IMR-90 (cell line): Measurements from ENCODE around the gene RETN. TPM values are rescaled to one million over a fixed set of nuclear protein-coding genes. Genes with fewer than 3 reads are reported as not detected.

ENCODE experiments used
- ATAC-seq: fragments of 200-7000 bp; cut with Tn5 transposase; 2 replicates; pipeline ENCODE4 v1.9.1; 2020; ENCODE audit warnings: low read depth, mild to moderate bottlenecking, moderate library complexity
- BruUV-seq: library from RNA; stranded (reverse); fragments of 400-500 nt; replicated peaks from 2 replicates; lab custom pipeline; 2021; lab: Mats Ljungman, UMichigan
- CTCF ChIA-PET: fragments of 300-600 bp; formaldehyde crosslinking; extraction: SDS; loops from one replicate; lab custom pipeline; 2021; ENCODE audit warnings: antibody characterized with exemption; lab: Yijun Ruan, JAX
- POLR2A ChIA-PET: fragments of 300-600 bp; sonication (Branson Sonifier 250); formaldehyde crosslinking; loops from one replicate; lab custom pipeline; 2022; ENCODE audit warnings: antibody characterized with exemption; ENCODE audit not compliant: unreplicated experiment; lab: Charles Lee
- DNase-seq: peaks from one replicate; pipeline ENCODE4 v3.0.0; 2013
- H2AFZ ChIP-seq: replicated peaks from 2 replicates; pipeline ENCODE3; 2013; ENCODE audit warnings: low read length, mild to moderate bottlenecking; ENCODE audit not compliant: poor library complexity
- H2AK5ac ChIP-seq: 2 replicates; pipeline ENCODE4 v1.6.1; 2013; ENCODE audit warnings: low read depth, low read length, inconsistent platforms
- H2AK9ac ChIP-seq: replicated peaks from 2 replicates; pipeline ENCODE3; 2013; ENCODE audit warnings: mild to moderate bottlenecking, low read depth, low read length, moderate library complexity; ENCODE audit not compliant: poor library complexity
- H2BK120ac ChIP-seq: 2 replicates; pipeline ENCODE4 v1.6.1; 2013; ENCODE audit warnings: low read depth, low read length, inconsistent platforms
- H2BK15ac ChIP-seq: 3 replicates; pipeline ENCODE4 v1.6.1; 2013; ENCODE audit warnings: low read depth, low read length, inconsistent platforms
- H2BK20ac ChIP-seq: 2 replicates; pipeline ENCODE4 v1.6.1; 2013; ENCODE audit warnings: low read depth, mild to moderate bottlenecking, inconsistent platforms, low read length, moderate library complexity
- H2BK5ac ChIP-seq: 2 replicates; pipeline ENCODE4 v1.6.1; 2013; ENCODE audit warnings: mild to moderate bottlenecking, low read depth, low read length, inconsistent platforms; ENCODE audit not compliant: poor library complexity, severe bottlenecking
- H3K14ac ChIP-seq: replicated peaks from 2 replicates; pipeline ENCODE4 v1.6.1; 2013; ENCODE audit warnings: low read depth, low read length, inconsistent platforms
- H3K18ac ChIP-seq: 2 replicates; pipeline ENCODE4 v1.6.1; 2013; ENCODE audit warnings: low read depth, low read length, control low read depth
- H3K23ac ChIP-seq: 2 replicates; pipeline ENCODE4 v1.6.1; 2013; ENCODE audit warnings: low read depth, low read length, inconsistent platforms
- H3K27ac ChIP-seq: 2 replicates; pipeline ENCODE4 v1.5.1; 2013; ENCODE audit warnings: mild to moderate bottlenecking, control low read depth, low read length; ENCODE audit not compliant: insufficient read depth
- H3K27me3 ChIP-seq: 2 replicates; pipeline ENCODE4 v1.6.1; 2013; ENCODE audit warnings: low read length; ENCODE audit not compliant: control insufficient read depth, insufficient read depth
- H3K36me3 ChIP-seq: 2 replicates; pipeline ENCODE4 v1.6.1; 2013; ENCODE audit warnings: low read length, mixed read lengths; ENCODE audit not compliant: control insufficient read depth, insufficient read depth
- H3K4ac ChIP-seq: 2 replicates; pipeline ENCODE4 v1.6.1; 2013; ENCODE audit warnings: low read depth, low read length, inconsistent platforms
- H3K4me1 ChIP-seq: 2 replicates; pipeline ENCODE4 v1.6.1; 2013; ENCODE audit warnings: low read length, mixed read lengths; ENCODE audit not compliant: control insufficient read depth, insufficient read depth
- H3K4me2 ChIP-seq: 2 replicates; pipeline ENCODE4 v1.6.1; 2013; ENCODE audit warnings: low read depth, mild to moderate bottlenecking, control low read depth, low read length, moderate library complexity
- H3K4me3 ChIP-seq: 2 replicates; pipeline ENCODE4 v1.5.1; 2013; ENCODE audit warnings: low read depth, mild to moderate bottlenecking, control low read depth, low read length, moderate library complexity; ENCODE audit not compliant: insufficient read depth
- H3K56ac ChIP-seq: 2 replicates; pipeline ENCODE4 v1.6.1; 2013; ENCODE audit warnings: low read length, inconsistent platforms; ENCODE audit not compliant: insufficient read depth; ENCODE audit errors: extremely low read depth
- H3K79me1 ChIP-seq, 2 experiments: 2 replicates each; pipeline ENCODE4 v1.6.1; 2013; ENCODE audit warnings: low read length in 2 of 2, inconsistent platforms in 1 of 2, low read depth in 1 of 2
- H3K9ac ChIP-seq: 2 replicates; pipeline ENCODE4 v1.6.1; 2013; ENCODE audit warnings: low read depth, low read length, control low read depth
- H3K9me1 ChIP-seq: 2 replicates; pipeline ENCODE4 v1.6.1; 2013; ENCODE audit warnings: low read length, inconsistent platforms; ENCODE audit not compliant: insufficient read depth
- H3K9me3 ChIP-seq: 2 replicates; pipeline ENCODE4 v1.6.1; 2013; ENCODE audit warnings: low read length; ENCODE audit not compliant: control insufficient read depth, insufficient read depth
- H4K20me1 ChIP-seq: 2 replicates; pipeline ENCODE4 v1.6.1; 2013; ENCODE audit warnings: low read length, inconsistent platforms; ENCODE audit not compliant: insufficient read depth
- H4K5ac ChIP-seq: 2 replicates; pipeline ENCODE4 v1.6.1; 2013; ENCODE audit warnings: mild to moderate bottlenecking, low read depth, low read length, control low read depth
- H4K8ac ChIP-seq, 2 experiments: 2 replicates each; pipeline ENCODE4 v1.6.1; 2013; ENCODE audit warnings: low read depth in 2 of 2, low read length in 2 of 2, control low read depth in 1 of 2, inconsistent platforms in 1 of 2
- H4K91ac ChIP-seq: 2 replicates; pipeline ENCODE4 v1.6.1; 2013; ENCODE audit warnings: low read depth, low read length, inconsistent platforms; ENCODE audit not compliant: insufficient read depth
- NFE2L2 ChIP-seq: fragments of 150-350 bp; IDR thresholded peaks from 2 replicates; pipeline ENCODE4 v1.6.1; 2016; ENCODE audit warnings: low read depth, mild to moderate bottlenecking, low read length
- USF2 ChIP-seq: fragments of 150-350 bp; IDR thresholded peaks from 2 replicates; pipeline ENCODE4 v1.6.1; 2017; ENCODE audit warnings: mild to moderate bottlenecking, antibody characterized with exemption, low read length, low read depth
- WGBS, 2 experiments: methylation state at CpG; one replicate each; pipeline versions ENCODE4 v1.1.5 to v1.1.7; 2013; ENCODE audit warnings: missing lambda C conversion rate in 2 of 2; ENCODE audit not compliant: insufficient read length in 1 of 2; ENCODE audit errors: extremely low coverage in 2 of 2; 5-methylcytosine and 5-hydroxymethylcytosine counted together
- dilution Hi-C: fragments of 300-500 bp; cut with HindIII; formaldehyde crosslinking; loops from one replicate; pipeline ENCODE4 v1.14.3; 2018; ENCODE audit warnings: low sequenced_read_pairs; ENCODE audit not compliant: unreplicated experiment
- in situ Hi-C: fragments of 300-500 bp; cut with MboI; formaldehyde crosslinking; loops from 3 replicates; pipeline ENCODE4 v1.14.3; 2019; ENCODE audit warnings: low sequenced_read_pairs, inconsistent platforms, mixed read lengths
- intact Hi-C: fragments of 100-400 bp; cut with micrococcal nuclease; formaldehyde crosslinking; loops from 2 replicates; pipeline ENCODE4 v1.10.0; 2022
- polyA plus RNA-seq, 3 experiments: library from polyadenylated mRNA; depleted of rRNA; stranded (reverse); fragments of >200 nt; gene quantifications; 2 replicates each; pipeline ENCODE4 v1.2.3, GENCODE V29; 2012; ENCODE audit warnings: low replicate concordance in 1 of 3
- total RNA-seq: library from RNA; depleted of rRNA; stranded (reverse); fragments of >200 nt; gene quantifications from 2 replicates; pipeline ENCODE4 v1.2.3, GENCODE V29; 2012

Gene RETN
- total and polyA plus RNA-seq, 2 of the 4 experiments (the other 2 are of a cell fraction) = not detected

- 100% methylated on average over 6 of the region's 16 CpGs; no CpG with 5 or more reads in 1 of the 2 experiments for WGBS, 2 experiments
- H3K4me3 ChIP-seq = no peak overlapping the region
- ChIA-PET CTCF (no interaction called here), POLR2A (no interaction called here)
- intact Hi-C loops (no loop called here), in situ Hi-C loops (no loop called here), dilution Hi-C loops (no loop called here)
- H2BK120ac ChIP-seq = no peak overlapping the region
- H2AK9ac ChIP-seq = no peak overlapping the region
- no peak for DNase-seq
- no peak overlapping the region for H3K56ac ChIP-seq
- H3K9me3 ChIP-seq = no peaks in the 10 kb centered on the region
- no peaks in the 10 kb centered on the region for H3K9me1 ChIP-seq
- H3K23ac ChIP-seq = no peak overlapping the region
- no peak overlapping the region for H3K27ac ChIP-seq
- H3K27me3 ChIP-seq = no peaks in the 10 kb centered on the region
- H4K91ac ChIP-seq = no peak overlapping the region
- H2AFZ ChIP-seq = no peak overlapping the region
- no peak overlapping the region for H4K5ac ChIP-seq
- no peak for ATAC-seq
- H4K20me1 ChIP-seq = peaks cover 5% of the 10 kb centered on the region; the same call in 1 of the 2 replicates
- H3K36me3 ChIP-seq = peaks cover 56% of the 10 kb centered on the region
- no peak overlapping the region for H2BK15ac ChIP-seq
- peaks cover 3 to 30% of the 10 kb centered on the region in 2 experiments; a peak in 3 of 4 replicates for H3K79me1 ChIP-seq
- no peak overlapping the region for H3K14ac ChIP-seq
- no peak overlapping the region for H3K18ac ChIP-seq
- no TSS peak for BruUV-seq
- no peak overlapping the region for H4K8ac ChIP-seq
- no peak overlapping the region for H2AK5ac ChIP-seq
- peaks cover under 1% of the 10 kb centered on the region; the same call in 1 of the 2 replicates for H3K4me1 ChIP-seq
- no peak overlapping the region for H3K4ac ChIP-seq
- H2BK20ac ChIP-seq = no peak overlapping the region
- H3K4me2 ChIP-seq = no peak overlapping the region
- no peak overlapping the region for H2BK5ac ChIP-seq
- TF ChIP-seq USF2 (no peak), NFE2L2 (no peak)
- no peak overlapping the region for H3K9ac ChIP-seq
Observed at GRCh38 chr19:7622933-7623685, 45.7 kb upstream of the RETN start.
